Measurements from ENCODE around the gene PPARG. TPM values are rescaled to one million over a fixed set of nuclear protein-coding genes. Genes with fewer than 3 reads are reported as not detected.

The PPARG gene
- total RNA-seq, 5 donors from 2014 or later (not counting 1 experiment from before 2014, with no cell fraction given): 0.35 to 0.69 (median 0.63) TPM; not detected in 2

DNA sequence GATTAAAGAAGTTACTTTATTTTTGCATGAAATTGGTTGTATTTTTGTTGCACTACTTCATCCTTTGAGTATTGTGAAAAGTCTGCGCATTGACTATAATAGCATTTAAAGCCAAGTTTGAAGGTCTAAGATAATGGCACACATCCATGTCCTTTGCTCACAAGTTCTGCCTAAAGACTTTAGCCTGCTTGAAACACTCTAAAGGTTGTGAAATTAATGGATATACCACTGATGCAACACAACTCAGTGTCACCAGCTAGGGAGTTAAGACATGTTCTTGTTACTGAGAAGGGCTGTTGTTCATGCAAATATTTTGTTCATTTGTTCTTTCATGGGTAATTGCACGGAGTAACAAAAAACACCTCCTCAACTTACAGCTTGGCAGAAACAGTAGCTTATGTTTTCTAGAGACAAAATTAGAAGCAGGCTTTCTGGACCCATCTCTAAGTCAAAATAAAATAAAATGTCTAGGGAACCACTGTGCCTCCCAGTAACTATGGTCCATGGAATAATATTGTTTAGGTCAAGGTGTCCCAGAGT is 83.9 kb downstream of the PPARG start:
- Histone ChIP-seq H3K36me3 (ENCODE audit: control insufficient read depth in 2 of 2, extremely low read depth in 1 of 2, insufficient read depth in 1 of 2, low read length in 1 of 2) (no peaks in the 10 kb centered on the region), H3K27me3 (replicated peaks in 1 of 2; ENCODE audit: control insufficient read depth in 2 of 2, extremely low read depth in 1 of 2, insufficient read depth in 2 of 2, low read length in 1 of 2) (no peaks in the 10 kb centered on the region), H3K27ac (ENCODE audit: low read length) (no peak overlapping the region), H3K9me3 (no peaks in the 10 kb centered on the region), H3K4me3 (ENCODE audit: control insufficient read depth in 1 of 2, extremely low read depth in 1 of 2, low read length in 1 of 2) (no peak overlapping the region), H3K4me1 (ENCODE audit: control insufficient read depth in 1 of 2, extremely low read depth in 1 of 2, insufficient read depth in 2 of 2, low read length in 2 of 2) (no peaks in the 10 kb centered on the region)
- ChIA-PET CTCF (no interaction called here), POLR2A (interaction anchor here in 1 of 2 donors (0.7 kb wide), 1 partner anchor 102 kb away, joined by 4 read pairs; no protein-coding TSS in a partner anchor)
- no peak overlapping the region for H3K27ac Mint-ChIP-seq
- no peaks in the 10 kb centered on the region for H3K4me1 Mint-ChIP-seq
- no peaks in the 10 kb centered on the region for H3K36me3 Mint-ChIP-seq
- H3K9me3 Mint-ChIP-seq: no peaks in the 10 kb centered on the region
- 80% methylated on average over 1 of the region's 2 CpGs for WGBS (ENCODE audit: insufficient coverage)
- H3K4me3 Mint-ChIP-seq: no peak overlapping the region
- H3K27me3 Mint-ChIP-seq: peaks cover 14 to 21% of the 10 kb centered on the region in 2 donors
- no peak for DNase-seq
- no peak for ATAC-seq (replicated peaks in 1 of 4)

DNA sequence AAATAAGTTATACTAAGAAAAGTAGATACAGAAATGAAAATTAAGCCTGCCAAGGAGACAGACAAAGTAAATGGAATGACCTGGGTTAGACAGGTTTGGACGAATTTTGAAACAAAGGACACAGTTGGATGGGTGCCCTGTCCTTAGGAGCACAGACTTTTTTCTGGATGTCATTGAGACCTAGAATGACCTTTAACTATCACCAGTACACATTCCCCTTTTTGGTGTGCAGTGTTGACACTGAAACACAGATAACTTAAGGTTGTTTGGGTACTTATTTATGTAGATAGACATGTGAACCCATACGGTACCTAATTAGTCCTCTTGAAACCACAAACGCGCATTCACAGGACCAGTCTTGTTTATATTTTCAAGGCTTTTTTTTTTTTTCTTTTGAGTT is 86.7 kb downstream of the PPARG start:
- Mint-ChIP-seq H3K4me1 (peaks cover 10 to 12% (median 12%) of the 10 kb centered on the region in 3 donors), H3K36me3 (no peaks in the 10 kb centered on the region), H3K27me3 (peaks cover 9 to 21% of the 10 kb centered on the region in 2 donors), H3K9me3 (peaks cover 0 to 3% (median 0%) of the 10 kb centered on the region in 3 donors), H3K4me3 (no peak overlapping the region), H3K27ac (no peak overlapping the region)
- ATAC-seq (replicated peaks in 1 of 4): no peak
- DNase-seq: no peak
- H3K4me1 ChIP-seq (ENCODE audit: control insufficient read depth in 1 of 2, extremely low read depth in 1 of 2, insufficient read depth in 2 of 2, low read length in 2 of 2): no peaks in the 10 kb centered on the region
- no peak overlapping the region for H3K27ac ChIP-seq (ENCODE audit: low read length)
- 100% methylated on average over 1 of the region's 4 CpGs for WGBS (ENCODE audit: insufficient coverage)
- H3K27me3 ChIP-seq (replicated peaks in 1 of 2; ENCODE audit: control insufficient read depth in 2 of 2, extremely low read depth in 1 of 2, insufficient read depth in 2 of 2, low read length in 1 of 2): no peaks in the 10 kb centered on the region
- no peaks in the 10 kb centered on the region for H3K36me3 ChIP-seq (ENCODE audit: control insufficient read depth in 2 of 2, extremely low read depth in 1 of 2, insufficient read depth in 1 of 2, low read length in 1 of 2)
- ChIA-PET POLR2A (no interaction called here), CTCF (no interaction called here)
- no peak overlapping the region for H3K4me3 ChIP-seq (ENCODE audit: control insufficient read depth in 1 of 2, extremely low read depth in 1 of 2, low read length in 1 of 2)
- no peaks in the 10 kb centered on the region for H3K9me3 ChIP-seq

DNA sequence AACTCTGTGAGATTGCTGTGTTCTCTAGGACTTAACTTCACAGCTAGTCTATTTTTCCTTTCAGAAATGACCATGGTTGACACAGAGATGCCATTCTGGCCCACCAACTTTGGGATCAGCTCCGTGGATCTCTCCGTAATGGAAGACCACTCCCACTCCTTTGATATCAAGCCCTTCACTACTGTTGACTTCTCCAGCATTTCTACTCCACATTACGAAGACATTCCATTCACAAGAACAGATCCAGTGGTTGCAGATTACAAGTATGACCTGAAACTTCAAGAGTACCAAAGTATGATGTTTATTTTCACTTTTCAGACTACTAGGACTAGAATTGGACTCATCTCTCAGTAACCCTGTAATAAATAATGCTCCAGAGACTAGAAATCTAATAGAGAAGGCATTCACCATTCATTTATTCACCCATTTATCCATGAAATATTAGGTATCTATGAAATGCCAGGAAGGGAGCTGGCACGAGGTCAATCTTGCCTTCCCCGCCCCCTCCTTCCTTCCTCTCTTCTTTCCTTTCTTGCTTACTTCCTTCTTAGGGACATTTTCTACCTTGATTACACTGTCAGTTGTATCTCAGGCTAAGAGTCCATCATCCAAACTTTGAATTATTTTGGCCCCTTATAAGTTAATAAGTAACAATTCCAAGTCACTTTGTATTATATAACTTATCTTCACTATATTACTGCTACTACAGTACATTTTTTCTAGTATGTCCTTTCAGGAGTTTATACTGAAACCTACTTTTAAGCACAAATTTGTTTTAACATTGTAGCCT is 91.0 kb downstream of the PPARG start:
- Histone ChIP-seq H3K9me3 (no peaks in the 10 kb centered on the region), H3K4me1 (ENCODE audit: control insufficient read depth in 1 of 2, extremely low read depth in 1 of 2, insufficient read depth in 2 of 2, low read length in 2 of 2) (no peaks in the 10 kb centered on the region), H3K4me3 (ENCODE audit: control insufficient read depth in 1 of 2, extremely low read depth in 1 of 2, low read length in 1 of 2) (no peak overlapping the region), H3K36me3 (ENCODE audit: control insufficient read depth in 2 of 2, extremely low read depth in 1 of 2, insufficient read depth in 1 of 2, low read length in 1 of 2) (no peaks in the 10 kb centered on the region), H3K27ac (ENCODE audit: low read length) (no peak overlapping the region), H3K27me3 (replicated peaks in 1 of 2; ENCODE audit: control insufficient read depth in 2 of 2, extremely low read depth in 1 of 2, insufficient read depth in 2 of 2, low read length in 1 of 2) (no peaks in the 10 kb centered on the region)
- WGBS (ENCODE audit: insufficient coverage): 60% methylated on average over 4 of the region's 5 CpGs
- Mint-ChIP-seq H3K9me3 (peaks cover 0 to 3% (median 0%) of the 10 kb centered on the region in 3 donors), H3K4me1 (peaks cover 12 to 16% (median 12%) of the 10 kb centered on the region in 3 donors), H3K36me3 (no peaks in the 10 kb centered on the region), H3K27ac (no peak overlapping the region), H3K27me3 (peaks cover 4 to 8% of the 10 kb centered on the region in 2 donors), H3K4me3 (no peak overlapping the region)
- no peak for ATAC-seq (replicated peaks in 1 of 4)
- POLR2A ChIA-PET: no interaction called here
- CTCF ChIA-PET: no interaction called here
- no peak for DNase-seq

DNA sequence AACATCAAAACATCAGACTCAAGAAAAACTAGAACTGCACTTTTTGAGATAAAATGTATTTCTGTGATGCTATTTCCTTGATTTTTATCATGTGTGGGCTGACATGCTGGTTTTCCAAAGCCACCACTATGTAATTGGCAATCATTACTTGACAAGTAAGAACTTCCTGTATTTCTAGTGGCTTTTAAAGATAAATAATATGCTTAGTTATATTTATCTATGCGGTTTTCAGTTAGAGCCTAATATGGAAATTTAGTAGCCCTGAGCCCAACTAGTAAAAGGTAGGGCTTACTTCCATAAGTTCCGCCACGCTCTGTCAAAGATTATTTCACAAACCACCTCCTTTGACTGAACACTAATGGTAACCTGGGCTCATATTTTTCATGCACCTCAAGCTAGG is 91.6 kb downstream of the PPARG start:
- Mint-ChIP-seq H3K9me3 (peaks cover 0 to 3% (median 0%) of the 10 kb centered on the region in 3 donors), H3K4me1 (peaks cover 12 to 16% (median 12%) of the 10 kb centered on the region in 3 donors), H3K4me3 (no peak overlapping the region), H3K27ac (no peak overlapping the region), H3K36me3 (no peaks in the 10 kb centered on the region), H3K27me3 (peaks cover 4 to 6% of the 10 kb centered on the region in 2 donors)
- ChIA-PET POLR2A (no interaction called here), CTCF (no interaction called here)
- H3K36me3 ChIP-seq (ENCODE audit: control insufficient read depth in 2 of 2, extremely low read depth in 1 of 2, insufficient read depth in 1 of 2, low read length in 1 of 2): no peaks in the 10 kb centered on the region
- no peak for ATAC-seq (replicated peaks in 1 of 4)
- no peaks in the 10 kb centered on the region for H3K9me3 ChIP-seq
- no peaks in the 10 kb centered on the region for H3K4me1 ChIP-seq (ENCODE audit: control insufficient read depth in 1 of 2, extremely low read depth in 1 of 2, insufficient read depth in 2 of 2, low read length in 2 of 2)
- DNase-seq: no peak
- no CpG with 5 or more reads among the region's 3 CpGs for whole genome bisulfite sequencing (ENCODE audit: insufficient coverage)
- no peak overlapping the region for H3K4me3 ChIP-seq (ENCODE audit: control insufficient read depth in 1 of 2, extremely low read depth in 1 of 2, low read length in 1 of 2)
- H3K27ac ChIP-seq (ENCODE audit: low read length): no peak overlapping the region
- no peaks in the 10 kb centered on the region for H3K27me3 ChIP-seq (replicated peaks in 1 of 2; ENCODE audit: control insufficient read depth in 2 of 2, extremely low read depth in 1 of 2, insufficient read depth in 2 of 2, low read length in 1 of 2)

DNA sequence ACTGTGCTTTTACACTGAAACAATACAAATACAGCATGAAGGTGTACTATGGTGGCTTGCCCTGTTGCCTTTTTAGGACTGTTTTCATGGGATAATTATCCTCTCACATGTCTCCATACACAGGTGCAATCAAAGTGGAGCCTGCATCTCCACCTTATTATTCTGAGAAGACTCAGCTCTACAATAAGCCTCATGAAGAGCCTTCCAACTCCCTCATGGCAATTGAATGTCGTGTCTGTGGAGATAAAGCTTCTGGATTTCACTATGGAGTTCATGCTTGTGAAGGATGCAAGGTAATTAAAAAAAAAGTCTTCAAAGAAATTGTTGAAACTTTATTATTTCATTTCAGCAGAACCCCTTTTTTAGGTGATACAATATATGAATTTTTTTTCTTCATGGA is 92.3 kb downstream of the PPARG start:
- CTCF ChIA-PET: no interaction called here
- POLR2A ChIA-PET: no interaction called here
- H3K36me3 ChIP-seq (ENCODE audit: control insufficient read depth in 2 of 2, extremely low read depth in 1 of 2, insufficient read depth in 1 of 2, low read length in 1 of 2): no peaks in the 10 kb centered on the region

GRCh38 chr3:12383218-12383617 is 94.3 kb downstream of the PPARG start:
- Mint-ChIP-seq H3K27me3 (peaks cover 10 to 18% of the 10 kb centered on the region in 2 donors), H3K4me1 (peaks cover 12 to 16% (median 12%) of the 10 kb centered on the region in 3 donors), H3K9me3 (peaks cover 0 to 3% (median 0%) of the 10 kb centered on the region in 3 donors), H3K27ac (peak overlapping the region in 1 of 2 donors; percentile 17), H3K4me3 (no peak overlapping the region), H3K36me3 (no peaks in the 10 kb centered on the region)
- CTCF ChIA-PET: no interaction called here
- no peak overlapping the region for H3K4me3 ChIP-seq (ENCODE audit: control insufficient read depth in 1 of 2, extremely low read depth in 1 of 2, low read length in 1 of 2)
- H3K27ac ChIP-seq (ENCODE audit: low read length): no peak overlapping the region
- H3K36me3 ChIP-seq (ENCODE audit: control insufficient read depth in 2 of 2, extremely low read depth in 1 of 2, insufficient read depth in 1 of 2, low read length in 1 of 2): no peaks in the 10 kb centered on the region
- POLR2A ChIA-PET: no interaction called here
- DNase-seq (no peak), ATAC-seq (replicated peaks in 1 of 4) (no peak)
- no CpG with 5 or more reads among the region's 2 CpGs for WGBS (ENCODE audit: insufficient coverage)
- H3K9me3 ChIP-seq: no peaks in the 10 kb centered on the region
- no peaks in the 10 kb centered on the region for H3K27me3 ChIP-seq (replicated peaks in 1 of 2; ENCODE audit: control insufficient read depth in 2 of 2, extremely low read depth in 1 of 2, insufficient read depth in 2 of 2, low read length in 1 of 2)
- no peaks in the 10 kb centered on the region for H3K4me1 ChIP-seq (ENCODE audit: control insufficient read depth in 1 of 2, extremely low read depth in 1 of 2, insufficient read depth in 2 of 2, low read length in 2 of 2)

More for the DNA sequence above, 92.3 kb downstream of the PPARG start:
- no CpG with 5 or more reads among the region's 1 CpG for WGBS (ENCODE audit: insufficient coverage)
- DNase-seq (no peak), ATAC-seq (replicated peaks in 1 of 4) (no peak)
- no peaks in the 10 kb centered on the region for H3K9me3 ChIP-seq
- no peaks in the 10 kb centered on the region for H3K27me3 ChIP-seq (replicated peaks in 1 of 2; ENCODE audit: control insufficient read depth in 2 of 2, extremely low read depth in 1 of 2, insufficient read depth in 2 of 2, low read length in 1 of 2)
- Mint-ChIP-seq H3K4me3 (no peak overlapping the region), H3K9me3 (peaks cover 0 to 3% (median 0%) of the 10 kb centered on the region in 3 donors), H3K4me1 (peaks cover 12 to 16% (median 12%) of the 10 kb centered on the region in 3 donors), H3K36me3 (no peaks in the 10 kb centered on the region), H3K27me3 (peaks cover 6 to 7% of the 10 kb centered on the region in 2 donors), H3K27ac (no peak overlapping the region)
- H3K27ac ChIP-seq (ENCODE audit: low read length): no peak overlapping the region
- no peaks in the 10 kb centered on the region for H3K4me1 ChIP-seq (ENCODE audit: control insufficient read depth in 1 of 2, extremely low read depth in 1 of 2, insufficient read depth in 2 of 2, low read length in 2 of 2)
- H3K4me3 ChIP-seq (ENCODE audit: control insufficient read depth in 1 of 2, extremely low read depth in 1 of 2, low read length in 1 of 2): no peak overlapping the region

Measured in T-cell (primary cell).